Measurements from ENCODE around the gene CD27.
A peak's percentile ranks its signal among the peaks of the same experiment; 100 is the strongest.

Gene CD27

DNA sequence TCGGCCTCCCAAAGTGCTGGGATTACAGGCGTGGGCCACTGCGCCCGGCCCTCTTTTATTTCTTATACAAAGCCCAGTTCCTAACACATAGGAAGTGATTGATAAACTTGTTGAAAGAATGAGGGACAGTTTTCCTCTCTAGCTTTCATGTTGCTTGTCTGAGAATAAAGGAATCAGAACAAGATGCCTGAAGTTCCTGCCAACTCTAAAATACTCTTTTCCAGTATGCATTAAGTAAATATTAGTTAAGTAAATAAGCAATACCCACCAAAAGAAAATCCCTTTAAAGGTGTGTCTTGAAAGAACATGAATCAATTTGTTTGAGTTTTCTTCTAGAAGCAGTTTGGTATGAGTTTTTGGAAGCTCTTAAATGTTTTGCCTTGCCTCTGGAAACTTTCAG is 24.4 kb upstream of the CD27 start:
- Histone ChIP-seq H3K4me2 (ENCODE audit: low read length) (no peak overlapping the region), H2AFZ (ENCODE audit: low read depth, low read length) (no peak overlapping the region), H4K20me1 (ENCODE audit: insufficient read depth, low read length) (no peaks in the 10 kb centered on the region)

GRCh38 chr12:6423267-6424007 is 21.3 kb upstream of the CD27 start:
- H3K27ac ChIP-seq (ENCODE audit: low read length) = no peak overlapping the region
- 0 out of 2 replicates have a peak overlapping the region, but pooled peaks have one; percentile 3 for H3K9ac ChIP-seq (ENCODE audit: low read length)
- peaks cover 20% of the 10 kb centered on the region for H3K4me1 ChIP-seq (ENCODE audit: low read length)
- H3K79me2 ChIP-seq (ENCODE audit: low read length) = no peaks in the 10 kb centered on the region
- peak overlapping the region; percentile 77 for H2AFZ ChIP-seq (ENCODE audit: low read depth, low read length)
- H3K4me3 ChIP-seq (ENCODE audit: low read length) = peak overlapping the region; percentile 52
- H3K9me3 ChIP-seq (ENCODE audit: insufficient read depth, low read length) = no peaks in the 10 kb centered on the region
- TF ChIP-seq, protein P1, sequence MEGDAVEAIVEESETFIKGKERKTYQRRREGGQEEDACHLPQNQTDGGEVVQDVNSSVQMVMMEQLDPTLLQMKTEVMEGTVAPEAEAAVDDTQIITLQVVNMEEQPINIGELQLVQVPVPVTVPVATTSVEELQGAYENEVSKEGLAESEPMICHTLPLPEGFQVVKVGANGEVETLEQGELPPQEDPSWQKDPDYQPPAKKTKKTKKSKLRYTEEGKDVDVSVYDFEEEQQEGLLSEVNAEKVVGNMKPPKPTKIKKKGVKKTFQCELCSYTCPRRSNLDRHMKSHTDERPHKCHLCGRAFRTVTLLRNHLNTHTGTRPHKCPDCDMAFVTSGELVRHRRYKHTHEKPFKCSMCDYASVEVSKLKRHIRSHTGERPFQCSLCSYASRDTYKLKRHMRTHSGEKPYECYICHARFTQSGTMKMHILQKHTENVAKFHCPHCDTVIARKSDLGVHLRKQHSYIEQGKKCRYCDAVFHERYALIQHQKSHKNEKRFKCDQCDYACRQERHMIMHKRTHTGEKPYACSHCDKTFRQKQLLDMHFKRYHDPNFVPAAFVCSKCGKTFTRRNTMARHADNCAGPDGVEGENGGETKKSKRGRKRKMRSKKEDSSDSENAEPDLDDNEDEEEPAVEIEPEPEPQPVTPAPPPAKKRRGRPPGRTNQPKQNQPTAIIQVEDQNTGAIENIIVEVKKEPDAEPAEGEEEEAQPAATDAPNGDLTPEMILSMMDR (IDR thresholded peaks at IDR 0.05; ENCODE audit: low read depth, low read length) = peak; percentile 87
- TF ChIP-seq EZH2phosphoT487 (IDR thresholded peaks at IDR 0.05; ENCODE audit: low read depth) = no peak
- peak overlapping the region; percentile 53 for H3K4me2 ChIP-seq (ENCODE audit: low read length)
- no peaks in the 10 kb centered on the region; the same call in 1 of the 2 replicates for H3K27me3 ChIP-seq (ENCODE audit: low read depth, low read length)
- no peaks in the 10 kb centered on the region for H3K36me3 ChIP-seq (replicated peaks; ENCODE audit: low read depth, low read length)
- no peaks in the 10 kb centered on the region for H4K20me1 ChIP-seq (ENCODE audit: insufficient read depth, low read length)

More for the DNA sequence above, 24.4 kb upstream of the CD27 start:
- H3K36me3 ChIP-seq (replicated peaks; ENCODE audit: low read depth, low read length) = no peaks in the 10 kb centered on the region
- peaks cover 8% of the 10 kb centered on the region for H3K27me3 ChIP-seq (ENCODE audit: low read depth, low read length)
- peaks cover 11% of the 10 kb centered on the region; the same call in 1 of the 2 replicates for H3K4me1 ChIP-seq (ENCODE audit: low read length)
- no peak overlapping the region for H3K4me3 ChIP-seq (ENCODE audit: low read length)
- no peaks in the 10 kb centered on the region for H3K79me2 ChIP-seq (ENCODE audit: low read length)
- no peaks in the 10 kb centered on the region for H3K9me3 ChIP-seq (ENCODE audit: insufficient read depth, low read length)
- no peak overlapping the region for H3K9ac ChIP-seq (ENCODE audit: low read length)
- TF ChIP-seq EZH2phosphoT487 (IDR thresholded peaks at IDR 0.05; ENCODE audit: low read depth) = no peak
- TF ChIP-seq, protein P1 (IDR thresholded peaks at IDR 0.05; ENCODE audit: low read depth, low read length) = no peak
- no peak overlapping the region for H3K27ac ChIP-seq (ENCODE audit: low read length)

- no peaks in the 10 kb centered on the region for H3K79me2 ChIP-seq (ENCODE audit: low read length)
- no peaks in the 10 kb centered on the region for H3K9me3 ChIP-seq (ENCODE audit: insufficient read depth, low read length)
- H3K4me1 ChIP-seq (ENCODE audit: low read length) = peaks cover 20% of the 10 kb centered on the region
- no peaks in the 10 kb centered on the region for H3K36me3 ChIP-seq (replicated peaks; ENCODE audit: low read depth, low read length)
- no peak for TF ChIP-seq EZH2phosphoT487 (IDR thresholded peaks at IDR 0.05; ENCODE audit: low read depth)
- TF ChIP-seq, protein P1 (IDR thresholded peaks at IDR 0.05; ENCODE audit: low read depth, low read length) = no peak
- H3K4me3 ChIP-seq (ENCODE audit: low read length) = peak overlapping the region; percentile 52
- H4K20me1 ChIP-seq (ENCODE audit: insufficient read depth, low read length) = no peaks in the 10 kb centered on the region
- H3K27me3 ChIP-seq (ENCODE audit: low read depth, low read length) = no peaks in the 10 kb centered on the region; the same call in 1 of the 2 replicates
- peak overlapping the region; percentile 77 for H2AFZ ChIP-seq (ENCODE audit: low read depth, low read length)
- no peak overlapping the region for H3K27ac ChIP-seq (ENCODE audit: low read length)
- H3K4me2 ChIP-seq (ENCODE audit: low read length) = peak overlapping the region; percentile 53
- 0 out of 2 replicates have a peak overlapping the region, but pooled peaks have one; percentile 3 for H3K9ac ChIP-seq (ENCODE audit: low read length)
Observed at GRCh38 chr12:6424008-6424347, 20.8 kb upstream of the CD27 start.

DNA sequence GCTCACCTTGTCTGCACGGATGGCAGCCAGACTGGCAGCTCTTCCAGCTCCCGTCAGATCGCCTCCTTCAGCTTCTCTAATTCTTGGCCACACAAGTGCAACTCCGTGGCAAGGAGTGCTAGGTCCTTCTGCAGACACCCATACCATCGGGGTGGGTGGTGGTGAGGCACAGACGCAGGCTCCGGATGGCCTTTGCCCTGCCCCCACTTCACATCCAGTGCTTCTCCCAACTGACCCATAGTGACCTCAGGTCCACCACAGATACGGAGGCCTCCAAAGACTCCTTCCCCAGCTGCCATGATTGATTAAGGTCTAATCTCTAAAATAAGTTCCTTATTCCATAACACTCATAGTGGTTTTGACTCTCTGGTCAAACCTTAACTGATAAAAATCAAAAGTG is 19.9 kb upstream of the CD27 start:
- TF ChIP-seq EZH2phosphoT487 (IDR thresholded peaks at IDR 0.05; ENCODE audit: low read depth) = no peak
- TF ChIP-seq, protein P1 (IDR thresholded peaks at IDR 0.05; ENCODE audit: low read depth, low read length) = no peak
- H3K79me2 ChIP-seq (ENCODE audit: low read length) = no peaks in the 10 kb centered on the region
- no peaks in the 10 kb centered on the region for H3K36me3 ChIP-seq (replicated peaks; ENCODE audit: low read depth, low read length)
- H3K9me3 ChIP-seq (ENCODE audit: insufficient read depth, low read length) = no peaks in the 10 kb centered on the region
- H3K4me1 ChIP-seq (ENCODE audit: low read length) = peaks cover 20% of the 10 kb centered on the region
- no peak overlapping the region for H3K27ac ChIP-seq (ENCODE audit: low read length)
- no peaks in the 10 kb centered on the region for H4K20me1 ChIP-seq (ENCODE audit: insufficient read depth, low read length)
- H3K9ac ChIP-seq (ENCODE audit: low read length) = no peak overlapping the region
- H3K4me2 ChIP-seq (ENCODE audit: low read length) = no peak overlapping the region
- H2AFZ ChIP-seq (ENCODE audit: low read depth, low read length) = no peak overlapping the region
- H3K4me3 ChIP-seq (ENCODE audit: low read length) = no peak overlapping the region
- H3K27me3 ChIP-seq (ENCODE audit: low read depth, low read length) = no peaks in the 10 kb centered on the region; the same call in 1 of the 2 replicates
